Gastrocnemius medialis (tissue), 4 donors: ENCODE data around the gene LRMDA.

Experiments
- CTCF ChIP-seq, 5 experiments: fragments of 450-650 bp in 3 of 5; fragments of 200-600 bp in 2 of 5; sonication (generic) in 2 of 5; IDR thresholded peaks in 4 of 5; conservative IDR thresholded peaks in 1 of 5; 1 replicate in 4 of 5; 2 replicates in 1 of 5; pipeline ENCODE4 v1.5.1; 2016 to 2019; ENCODE audit warnings: antibody characterized with exemption in 5 of 5, mild to moderate bottlenecking in 3 of 5, moderate library complexity in 3 of 5
- POLR2A ChIP-seq, 2 donors: fragments of 450-650 bp; IDR thresholded peaks; one replicate each; pipeline ENCODE4 v1.6.1; 2017; ENCODE audit warnings: antibody characterized with exemption in 2 of 2, mild to moderate bottlenecking in 2 of 2, moderate library complexity in 2 of 2

GRCh38 chr10:75505840-75506506 lies 74.5 kb downstream of the LRMDA start:
- TF ChIP-seq CTCF (IDR thresholded peaks at IDR 0.05 in 4 of 5, conservative IDR thresholded peaks at IDR 0.05 in 1 of 5) (no peak), POLR2A (IDR thresholded peaks at IDR 0.05) (no peak)
